Measurements from ENCODE around the gene ARFIP1.

ARFIP1 gene

GRCh38 chr4:152825336-152825735, 45.6 kb downstream of the ARFIP1 start:
- Histone ChIP-seq H3K9me3 (ENCODE audit: insufficient read depth, low read length) (no peaks in the 10 kb centered on the region), H3K27ac (ENCODE audit: low read depth, low read length) (no peak overlapping the region), H3K27me3 (ENCODE audit: low read length) (no peaks in the 10 kb centered on the region), H3K4me3 (ENCODE audit: insufficient read depth, low read length, poor library complexity, severe bottlenecking) (no peak overlapping the region), H3K9me2 (replicated peaks; ENCODE audit: insufficient read depth, low read length) (no peaks in the 10 kb centered on the region), H3K9ac (ENCODE audit: low read length) (no peak overlapping the region), H2AFZ (ENCODE audit: low read depth, low read length, severe bottlenecking) (no peak overlapping the region), H3K4me2 (ENCODE audit: low read depth, low read length, poor library complexity, severe bottlenecking) (no peak overlapping the region), H3K79me2 (ENCODE audit: insufficient read depth, low read length) (no peaks in the 10 kb centered on the region), H4K20me1 (ENCODE audit: low read depth, low read length) (no peaks in the 10 kb centered on the region), H3K36me3 (ENCODE audit: low read length) (no peaks in the 10 kb centered on the region), H3F3A (ENCODE audit: insufficient read depth) (no peaks in the 10 kb centered on the region)
- TF ChIP-seq CTCF (IDR thresholded peaks at IDR 0.05; ENCODE audit: insufficient read depth, low read length, poor library complexity, severe bottlenecking): no peak
- TF ChIP-seq EZH2phosphoT487 (conservative IDR thresholded peaks at IDR 0.05; ENCODE audit: low read length): no peak

GRCh38 chr4:152828122-152828521, 48.4 kb downstream of the ARFIP1 start:
- Histone ChIP-seq H4K20me1 (ENCODE audit: low read depth, low read length) (no peaks in the 10 kb centered on the region), H3K27ac (ENCODE audit: low read depth, low read length) (no peak overlapping the region), H3K4me2 (ENCODE audit: low read depth, low read length, poor library complexity, severe bottlenecking) (no peak overlapping the region), H3K9ac (ENCODE audit: low read length) (no peak overlapping the region), H3K9me3 (ENCODE audit: insufficient read depth, low read length) (no peaks in the 10 kb centered on the region), H3K79me2 (ENCODE audit: insufficient read depth, low read length) (no peaks in the 10 kb centered on the region), H3K27me3 (ENCODE audit: low read length) (no peaks in the 10 kb centered on the region), H3K9me2 (replicated peaks; ENCODE audit: insufficient read depth, low read length) (no peaks in the 10 kb centered on the region), H2AFZ (ENCODE audit: low read depth, low read length, severe bottlenecking) (no peak overlapping the region), H3F3A (ENCODE audit: insufficient read depth) (no peaks in the 10 kb centered on the region), H3K36me3 (ENCODE audit: low read length) (0 out of 2 replicates have a peak, but pooled peaks cover under 1% of the 10 kb centered on the region), H3K4me3 (ENCODE audit: insufficient read depth, low read length, poor library complexity, severe bottlenecking) (no peak overlapping the region)
- TF ChIP-seq CTCF (IDR thresholded peaks at IDR 0.05; ENCODE audit: insufficient read depth, low read length, poor library complexity, severe bottlenecking) (no peak), EZH2phosphoT487 (conservative IDR thresholded peaks at IDR 0.05; ENCODE audit: low read length) (no peak)

- TF ChIP-seq EZH2phosphoT487 (conservative IDR thresholded peaks at IDR 0.05; ENCODE audit: low read length) (no peak), CTCF (IDR thresholded peaks at IDR 0.05; ENCODE audit: insufficient read depth, low read length, poor library complexity, severe bottlenecking) (no peak)
- H4K20me1 ChIP-seq (ENCODE audit: low read depth, low read length): no peaks in the 10 kb centered on the region
- H3K27me3 ChIP-seq (ENCODE audit: low read length): no peaks in the 10 kb centered on the region
- no peak overlapping the region for H3K9ac ChIP-seq (ENCODE audit: low read length)
- no peak overlapping the region for H3K27ac ChIP-seq (ENCODE audit: low read depth, low read length)
- H3K79me2 ChIP-seq (ENCODE audit: insufficient read depth, low read length): no peaks in the 10 kb centered on the region
- H3F3A ChIP-seq (ENCODE audit: insufficient read depth): no peaks in the 10 kb centered on the region
- H2AFZ ChIP-seq (ENCODE audit: low read depth, low read length, severe bottlenecking): no peak overlapping the region
- H3K4me3 ChIP-seq (ENCODE audit: insufficient read depth, low read length, poor library complexity, severe bottlenecking): no peak overlapping the region
- 0 out of 2 replicates have a peak, but pooled peaks cover 4% of the 10 kb centered on the region for H3K36me3 ChIP-seq (ENCODE audit: low read length)
- H3K9me3 ChIP-seq (ENCODE audit: insufficient read depth, low read length): no peaks in the 10 kb centered on the region
- H3K9me2 ChIP-seq (replicated peaks; ENCODE audit: insufficient read depth, low read length): no peaks in the 10 kb centered on the region
- H3K4me2 ChIP-seq (ENCODE audit: low read depth, low read length, poor library complexity, severe bottlenecking): no peak overlapping the region
These were observed 51.7 kb downstream of the ARFIP1 start for GRCh38 chr4:152831416-152831815.

Data from SU-DHL-6 (cell line).